Subcutaneous adipose tissue (tissue), 4 donors: Measurements from ENCODE around the gene LCE3D. TPM values are rescaled to one million over a fixed set of nuclear protein-coding genes. Genes with fewer than 3 reads are reported as not detected.

Experiments used
- total RNA-seq, 4 donors: library from RNA; depleted of rRNA; stranded (reverse); fragments of >200 nt; gene quantifications; one replicate each; pipeline ENCODE4 v1.1.0, GENCODE V29; 2016
- TF ChIP-seq, protein P1 (sequence below): fragments of 450-650 bp; IDR thresholded peaks from one replicate; pipeline ENCODE4 v1.5.1; 2016; ENCODE audit warnings: low read depth, mild to moderate bottlenecking, control low read depth, antibody characterized with exemption, moderate library complexity

LCE3D gene
- not detected for total RNA-seq

GRCh38 chr1:152580433-152580832, at the start of gene LCE3D:
TSS of gene LCE3D (minus strand) at chr1:152580516. CDS start at chr1:152579936, 580 bp downstream.
- TF ChIP-seq, protein P1, sequence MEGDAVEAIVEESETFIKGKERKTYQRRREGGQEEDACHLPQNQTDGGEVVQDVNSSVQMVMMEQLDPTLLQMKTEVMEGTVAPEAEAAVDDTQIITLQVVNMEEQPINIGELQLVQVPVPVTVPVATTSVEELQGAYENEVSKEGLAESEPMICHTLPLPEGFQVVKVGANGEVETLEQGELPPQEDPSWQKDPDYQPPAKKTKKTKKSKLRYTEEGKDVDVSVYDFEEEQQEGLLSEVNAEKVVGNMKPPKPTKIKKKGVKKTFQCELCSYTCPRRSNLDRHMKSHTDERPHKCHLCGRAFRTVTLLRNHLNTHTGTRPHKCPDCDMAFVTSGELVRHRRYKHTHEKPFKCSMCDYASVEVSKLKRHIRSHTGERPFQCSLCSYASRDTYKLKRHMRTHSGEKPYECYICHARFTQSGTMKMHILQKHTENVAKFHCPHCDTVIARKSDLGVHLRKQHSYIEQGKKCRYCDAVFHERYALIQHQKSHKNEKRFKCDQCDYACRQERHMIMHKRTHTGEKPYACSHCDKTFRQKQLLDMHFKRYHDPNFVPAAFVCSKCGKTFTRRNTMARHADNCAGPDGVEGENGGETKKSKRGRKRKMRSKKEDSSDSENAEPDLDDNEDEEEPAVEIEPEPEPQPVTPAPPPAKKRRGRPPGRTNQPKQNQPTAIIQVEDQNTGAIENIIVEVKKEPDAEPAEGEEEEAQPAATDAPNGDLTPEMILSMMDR = no peak

- TF ChIP-seq, protein P1 = no peak
Observed at GRCh38 chr1:152626744-152627143, 46.4 kb upstream of the LCE3D start.

DNA sequence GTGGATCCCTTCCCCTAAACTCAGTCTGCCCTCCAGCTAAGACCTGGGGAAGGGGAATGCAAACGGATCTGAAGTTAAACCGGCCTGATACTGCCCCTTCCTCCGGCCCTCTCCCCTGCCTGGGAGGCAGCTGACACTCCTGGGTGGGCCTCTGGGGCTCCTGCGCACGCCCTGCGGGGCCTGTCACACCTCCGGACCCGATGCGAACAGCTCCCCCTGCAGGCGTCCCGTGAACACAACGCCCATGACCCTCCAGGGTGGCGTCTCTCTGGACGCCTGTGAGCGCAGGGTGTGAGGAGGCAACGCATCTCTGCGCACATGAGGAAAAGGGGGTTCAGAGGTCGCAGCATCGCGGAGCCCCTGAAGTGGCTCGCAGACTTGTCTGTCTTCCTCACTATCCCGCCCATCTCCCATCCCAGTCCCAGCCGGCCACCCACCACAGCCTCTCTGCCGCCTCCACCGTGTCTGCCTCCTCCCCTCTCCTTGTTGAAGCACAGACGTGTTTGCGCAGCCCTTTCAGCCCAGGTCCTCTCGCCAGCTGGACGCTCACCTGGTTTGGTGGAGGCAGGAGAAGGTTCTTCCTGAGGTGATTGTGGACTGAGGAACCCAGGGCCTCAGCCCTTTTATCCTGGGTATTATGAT, 43.0 kb upstream of the LCE3D start:
- TF ChIP-seq, protein P1 = no peak

DNA sequence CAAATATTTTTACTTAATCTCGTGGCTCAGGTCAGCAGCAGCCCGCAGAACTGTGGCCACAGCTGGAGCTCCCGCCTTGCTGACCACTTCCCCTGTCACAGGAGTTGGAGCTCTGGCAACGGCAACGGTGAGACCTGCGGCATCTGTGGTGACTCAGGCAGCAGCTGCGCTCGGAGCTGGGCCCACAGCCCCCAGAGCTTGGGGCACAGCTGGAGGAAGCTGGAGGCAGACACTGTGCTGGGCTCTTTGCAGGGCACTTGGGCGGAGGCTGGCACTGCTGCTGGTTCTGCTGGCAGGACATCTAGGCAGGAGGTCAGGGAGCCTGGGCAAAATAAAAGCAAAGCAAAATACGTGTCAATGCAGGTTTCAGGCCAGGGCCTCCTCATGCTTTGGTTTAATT, 42.5 kb upstream of the LCE3D start, which contains the start of gene LCE3A:
LCE3A (minus strand) TSS at position 301 of the 400 bp plus-strand sequence; CDS start at position 301, 0 bp downstream.
- TF ChIP-seq, protein P1 = no peak

- TF ChIP-seq, protein P1 = no peak
Observed at GRCh38 chr1:152621993-152622392, 41.7 kb upstream of the LCE3D start.

DNA sequence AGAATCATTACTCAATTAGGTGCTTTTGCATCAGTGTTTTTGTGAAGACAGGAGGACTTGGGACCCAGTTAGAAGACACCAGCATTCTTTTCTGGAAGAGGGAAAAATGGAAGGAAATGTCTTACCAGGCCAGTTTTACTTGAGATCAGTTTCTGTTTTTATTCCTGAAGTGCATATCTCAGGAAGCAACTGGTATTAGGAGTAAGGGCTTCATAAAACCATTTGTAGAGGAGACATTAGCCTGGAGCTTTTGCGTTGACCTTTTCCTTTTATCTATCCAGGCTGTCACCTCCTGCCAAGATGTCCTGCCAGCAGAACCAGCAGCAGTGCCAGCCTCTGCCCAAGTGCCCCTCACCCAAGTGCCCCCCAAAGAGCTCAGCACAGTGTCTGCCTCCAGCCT, 33.2 kb upstream of the LCE3D start, which contains the start of gene LCE3B:
LCE3B (plus strand) TSS at position 301 of the 400 bp plus-strand sequence; CDS start at position 301, 0 bp downstream.
- TF ChIP-seq, protein P1 = no peak

DNA sequence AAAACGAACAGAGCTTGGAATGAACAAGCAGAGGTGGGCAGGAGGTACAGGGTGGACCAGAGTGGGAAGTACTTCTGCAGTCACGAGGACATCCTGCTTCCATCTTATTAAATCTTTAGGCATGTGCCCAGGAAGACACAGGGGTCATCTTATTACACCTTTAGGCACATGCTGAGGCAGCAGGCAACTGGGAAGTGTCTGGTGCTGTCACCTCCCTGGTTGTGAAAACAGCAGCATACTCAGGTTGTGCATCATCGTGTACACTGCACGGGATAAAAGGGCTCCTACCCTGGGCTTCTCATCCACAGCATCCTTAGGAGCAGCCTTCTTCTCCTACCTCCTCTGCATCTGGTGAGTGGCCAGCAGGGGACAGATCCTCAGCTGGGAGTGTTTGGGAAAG, 19.6 kb upstream of the LCE3D start, which contains the start of gene LCE3C:
LCE3C (plus strand) TSS at position 301 of the 400 bp plus-strand sequence. CDS start 498 bp downstream, outside the sequence.
- TF ChIP-seq, protein P1 = no peak
